ENCODE measurements around the gene RECQL5. TPM values are rescaled to one million over a fixed set of nuclear protein-coding genes. Genes with fewer than 3 reads are reported as not detected.

Gene RECQL5
- total RNA-seq, 3 donors from 2014 or later (not counting 1 experiment from before 2014, with no cell fraction given): 33.4 to 39.1 (median 34.3) TPM

- DNase-seq (no peak), ATAC-seq (no peak)
- intact Hi-C loops (cut with micrococcal nuclease): no loop called here
- H3K36me3 Mint-ChIP-seq: no peaks in the 10 kb centered on the region
- Histone ChIP-seq H3K36me3 (ENCODE audit: control insufficient read depth, insufficient read depth, low read length) (peaks cover 12% of the 10 kb centered on the region), H3K4me3 (ENCODE audit: low read length) (no peak overlapping the region), H3K27me3 (ENCODE audit: control insufficient read depth, insufficient read depth, low read length) (no peaks in the 10 kb centered on the region), H3K9me3 (ENCODE audit: control insufficient read depth, insufficient read depth, low read length) (no peaks in the 10 kb centered on the region), H3K27ac (ENCODE audit: low read length) (no peak overlapping the region), H3K4me1 (ENCODE audit: control insufficient read depth, insufficient read depth, low read length) (peaks cover 11% of the 10 kb centered on the region)
- no peaks in the 10 kb centered on the region for H3K9me3 Mint-ChIP-seq
- 98% methylated on average over 6 of the region's 6 CpGs for WGBS (ENCODE audit: insufficient coverage)
- H3K27me3 Mint-ChIP-seq (ENCODE audit: low read depth in 2 of 2): no peaks in the 10 kb centered on the region
- peaks cover 18 to 19% of the 10 kb centered on the region in 2 donors for H3K4me1 Mint-ChIP-seq
- no peak overlapping the region for H3K4me3 Mint-ChIP-seq
- no peak overlapping the region for H3K27ac Mint-ChIP-seq
- TF ChIP-seq, protein P1, sequence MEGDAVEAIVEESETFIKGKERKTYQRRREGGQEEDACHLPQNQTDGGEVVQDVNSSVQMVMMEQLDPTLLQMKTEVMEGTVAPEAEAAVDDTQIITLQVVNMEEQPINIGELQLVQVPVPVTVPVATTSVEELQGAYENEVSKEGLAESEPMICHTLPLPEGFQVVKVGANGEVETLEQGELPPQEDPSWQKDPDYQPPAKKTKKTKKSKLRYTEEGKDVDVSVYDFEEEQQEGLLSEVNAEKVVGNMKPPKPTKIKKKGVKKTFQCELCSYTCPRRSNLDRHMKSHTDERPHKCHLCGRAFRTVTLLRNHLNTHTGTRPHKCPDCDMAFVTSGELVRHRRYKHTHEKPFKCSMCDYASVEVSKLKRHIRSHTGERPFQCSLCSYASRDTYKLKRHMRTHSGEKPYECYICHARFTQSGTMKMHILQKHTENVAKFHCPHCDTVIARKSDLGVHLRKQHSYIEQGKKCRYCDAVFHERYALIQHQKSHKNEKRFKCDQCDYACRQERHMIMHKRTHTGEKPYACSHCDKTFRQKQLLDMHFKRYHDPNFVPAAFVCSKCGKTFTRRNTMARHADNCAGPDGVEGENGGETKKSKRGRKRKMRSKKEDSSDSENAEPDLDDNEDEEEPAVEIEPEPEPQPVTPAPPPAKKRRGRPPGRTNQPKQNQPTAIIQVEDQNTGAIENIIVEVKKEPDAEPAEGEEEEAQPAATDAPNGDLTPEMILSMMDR (IDR thresholded peaks at IDR 0.05): no peak
Observed at GRCh38 chr17:75649687-75650086, 17.3 kb downstream of the RECQL5 start.

DNA sequence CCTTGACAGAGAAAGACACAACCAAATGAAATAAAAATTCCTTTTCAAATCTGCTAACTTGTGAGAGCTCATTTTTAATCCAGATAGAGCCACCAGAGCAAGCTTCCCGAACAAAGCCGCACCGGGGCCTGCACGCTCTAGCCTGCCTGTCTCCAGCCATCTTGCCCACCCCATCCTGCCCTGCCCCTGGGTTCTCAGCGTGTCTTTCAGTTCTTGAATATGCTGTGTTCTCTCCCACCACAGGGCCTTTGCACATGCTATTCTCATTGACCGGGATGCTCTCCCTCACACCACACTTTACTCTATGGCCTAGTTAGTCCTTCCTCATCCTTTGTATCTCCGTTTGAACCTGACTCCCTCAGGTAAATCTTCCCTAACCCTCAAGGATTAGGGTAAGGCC is 19.0 kb downstream of the RECQL5 start:
- H3K4me1 Mint-ChIP-seq: peaks cover 17 to 18% of the 10 kb centered on the region in 2 donors
- Histone ChIP-seq H3K4me3 (ENCODE audit: low read length) (no peak overlapping the region), H3K9me3 (ENCODE audit: control insufficient read depth, insufficient read depth, low read length) (no peaks in the 10 kb centered on the region), H3K27me3 (ENCODE audit: control insufficient read depth, insufficient read depth, low read length) (no peaks in the 10 kb centered on the region), H3K36me3 (ENCODE audit: control insufficient read depth, insufficient read depth, low read length) (peaks cover 12% of the 10 kb centered on the region), H3K4me1 (ENCODE audit: control insufficient read depth, insufficient read depth, low read length) (peaks cover 11% of the 10 kb centered on the region), H3K27ac (ENCODE audit: low read length) (no peak overlapping the region)
- no peaks in the 10 kb centered on the region for H3K36me3 Mint-ChIP-seq
- intact Hi-C loops (cut with micrococcal nuclease): no loop called here
- ATAC-seq (no peak), DNase-seq (no peak)
- no peaks in the 10 kb centered on the region for H3K9me3 Mint-ChIP-seq
- no peak overlapping the region for H3K27ac Mint-ChIP-seq
- H3K4me3 Mint-ChIP-seq: no peak overlapping the region
- WGBS (ENCODE audit: insufficient coverage): 98% methylated on average over 7 of the region's 7 CpGs
- TF ChIP-seq, protein P1 (IDR thresholded peaks at IDR 0.05): no peak
- no peaks in the 10 kb centered on the region for H3K27me3 Mint-ChIP-seq (ENCODE audit: low read depth in 2 of 2)

DNA sequence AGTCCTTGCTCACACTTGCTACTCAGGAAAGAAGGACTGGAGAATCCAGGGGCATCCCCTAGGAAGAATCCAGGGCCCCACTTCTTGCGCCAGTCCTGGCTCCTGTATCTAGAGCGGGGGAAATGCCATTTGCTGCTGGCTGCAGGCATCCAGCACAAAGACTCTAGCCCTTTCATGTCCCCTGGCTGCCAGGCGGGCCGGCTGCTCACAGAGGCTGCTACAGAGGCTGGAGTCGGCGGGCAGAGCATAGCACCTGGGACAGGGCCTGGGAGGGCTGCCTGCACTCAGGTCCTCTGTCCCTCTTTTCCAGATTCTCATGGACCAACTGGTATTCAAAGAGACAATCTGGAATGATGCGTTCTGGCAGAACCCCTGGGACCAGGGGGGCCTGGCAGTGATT is 19.9 kb downstream of the RECQL5 start:
- Histone ChIP-seq H3K27ac (ENCODE audit: low read length) (no peak overlapping the region), H3K27me3 (ENCODE audit: control insufficient read depth, insufficient read depth, low read length) (no peaks in the 10 kb centered on the region), H3K9me3 (ENCODE audit: control insufficient read depth, insufficient read depth, low read length) (no peaks in the 10 kb centered on the region), H3K4me3 (ENCODE audit: low read length) (no peak overlapping the region), H3K36me3 (ENCODE audit: control insufficient read depth, insufficient read depth, low read length) (peaks cover 12% of the 10 kb centered on the region), H3K4me1 (ENCODE audit: control insufficient read depth, insufficient read depth, low read length) (peaks cover 11% of the 10 kb centered on the region)
- Mint-ChIP-seq H3K27me3 (ENCODE audit: low read depth in 2 of 2) (no peaks in the 10 kb centered on the region), H3K36me3 (no peaks in the 10 kb centered on the region), H3K4me3 (no peak overlapping the region), H3K9me3 (no peaks in the 10 kb centered on the region), H3K4me1 (peaks cover 14 to 15% of the 10 kb centered on the region in 2 donors), H3K27ac (peak overlapping the region in 1 of 2 donors; percentile 86)
- TF ChIP-seq, protein P1 (IDR thresholded peaks at IDR 0.05): no peak
- intact Hi-C loops (cut with micrococcal nuclease): no loop called here
- no peak for DNase-seq
- WGBS (ENCODE audit: insufficient coverage): 92% methylated on average over 7 of the region's 7 CpGs
- ATAC-seq: no peak

DNA sequence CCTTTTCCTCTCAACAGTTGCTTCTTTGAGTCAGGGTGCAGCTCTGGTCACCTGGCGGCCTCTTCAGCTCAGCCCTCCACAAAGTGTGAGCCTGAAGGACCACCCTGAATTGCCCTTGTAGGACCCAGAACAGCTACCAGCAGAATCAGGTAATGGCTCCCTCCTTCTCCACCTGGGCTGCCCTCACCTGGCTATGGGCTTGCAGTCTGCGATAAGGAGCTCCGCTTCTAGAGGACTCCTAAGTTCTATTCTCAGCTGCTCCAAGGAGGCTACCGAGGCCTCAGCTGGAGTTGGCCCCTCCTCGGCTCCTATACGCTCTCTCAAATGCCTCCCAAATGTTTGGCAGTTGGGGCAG is 20.3 kb downstream of the RECQL5 start:
- no peak for ATAC-seq

More for the DNA sequence above, 20.3 kb downstream of the RECQL5 start:
- peaks cover 11% of the 10 kb centered on the region for H3K4me1 ChIP-seq (ENCODE audit: control insufficient read depth, insufficient read depth, low read length)
- H3K4me3 ChIP-seq (ENCODE audit: low read length): no peak overlapping the region
- no peaks in the 10 kb centered on the region for H3K9me3 Mint-ChIP-seq
- H3K4me3 Mint-ChIP-seq: no peak overlapping the region
- H3K36me3 Mint-ChIP-seq: no peaks in the 10 kb centered on the region
- peaks cover 14 to 15% of the 10 kb centered on the region in 2 donors for H3K4me1 Mint-ChIP-seq
- no peak overlapping the region for H3K27ac ChIP-seq (ENCODE audit: low read length)
- H3K27me3 ChIP-seq (ENCODE audit: control insufficient read depth, insufficient read depth, low read length): no peaks in the 10 kb centered on the region
- no peak for DNase-seq
- peak overlapping the region; percentile 69 to 86 for H3K27ac Mint-ChIP-seq
- 91% methylated on average over 6 of the region's 6 CpGs for WGBS (ENCODE audit: insufficient coverage)
- H3K36me3 ChIP-seq (ENCODE audit: control insufficient read depth, insufficient read depth, low read length): peaks cover 12% of the 10 kb centered on the region
- intact Hi-C loops (cut with micrococcal nuclease): no loop called here
- TF ChIP-seq, protein P1 (IDR thresholded peaks at IDR 0.05): no peak
- no peaks in the 10 kb centered on the region for H3K9me3 ChIP-seq (ENCODE audit: control insufficient read depth, insufficient read depth, low read length)
- H3K27me3 Mint-ChIP-seq (ENCODE audit: low read depth in 2 of 2): no peaks in the 10 kb centered on the region
